ENCODE data around the gene KNDC1. TPM values are rescaled to one million over a fixed set of nuclear protein-coding genes. Genes with fewer than 3 reads are reported as not detected.

KNDC1 gene
- total and polyA plus RNA-seq, 2 donors (not counting 3 experiments of a cell fraction or from before 2014, with no cell fraction given): not detected

- ChIA-PET CTCF (no interaction called here), POLR2A (no interaction called here)
- Histone ChIP-seq H3K4me2 (ENCODE audit: insufficient read depth, low read length) (no peak overlapping the region), H3K27ac (ENCODE audit: insufficient read depth, low read depth, low read length) (no peak overlapping the region), H3K4me3 (replicated peaks in 1 of 3; ENCODE audit: insufficient read depth in 1 of 3, low read depth in 1 of 3, low read length in 3 of 3) (no peak overlapping the region), H3K9me1 (replicated peaks; ENCODE audit: control insufficient read depth, extremely low read depth, insufficient read depth, low read length) (no peaks in the 10 kb centered on the region), H4K20me1 (replicated peaks; ENCODE audit: control insufficient read depth, extremely low read depth, insufficient read depth, low read length) (no peaks in the 10 kb centered on the region), H3K27me3 (ENCODE audit: control insufficient read depth in 2 of 2, insufficient read depth in 2 of 2, low read length in 2 of 2) (peaks cover 3 to 7% of the 10 kb centered on the region in 2 experiments), H3K9ac (replicated peaks; ENCODE audit: extremely low read depth, insufficient read depth, low read length) (no peak overlapping the region), H3K79me2 (ENCODE audit: control insufficient read depth, insufficient read depth, low read length) (no peaks in the 10 kb centered on the region), H3K36me3 (ENCODE audit: control insufficient read depth in 2 of 2, extremely low read depth in 1 of 2, insufficient read depth in 2 of 2, low read length in 2 of 2) (no peaks in the 10 kb centered on the region), H3K9me3 (replicated peaks; ENCODE audit: control insufficient read depth, insufficient read depth, low read length) (no peaks in the 10 kb centered on the region), H2AFZ (ENCODE audit: low read depth, low read length) (no peak overlapping the region), H3K4me1 (ENCODE audit: control insufficient read depth, extremely low read depth, insufficient read depth, low read length) (no peaks in the 10 kb centered on the region)
- dilution Hi-C loops (cut with MboI; ENCODE audit: extremely low pct_ligation_motif_present, low sequenced_read_pairs): no loop called here
- DNase-seq (ENCODE audit: low read depth, low spot score): no peak
- TF ChIP-seq EZH2 (IDR thresholded peaks at IDR 0.05; ENCODE audit: borderline replicate concordance, low read depth, low read length, severe bottlenecking): no peak
- no peak for TF ChIP-seq POLR2A (IDR thresholded peaks at IDR 0.05; ENCODE audit: low read depth, low read length)
- no peak for TF ChIP-seq GATA2 (IDR thresholded peaks at IDR 0.05; ENCODE audit: insufficient read depth, insufficient read length, low read depth, low read length)
- TF ChIP-seq CTCF (IDR thresholded peaks at IDR 0.05; ENCODE audit: extremely low read depth in 1 of 2, insufficient read depth in 1 of 2, low read depth in 1 of 2, low read length in 2 of 2): no peak
- TF ChIP-seq MAX (IDR thresholded peaks at IDR 0.05; ENCODE audit: insufficient read depth, insufficient read length): no peak
- no peak for TF ChIP-seq POLR2AphosphoS5 (IDR thresholded peaks at IDR 0.05; ENCODE audit: insufficient read depth, low read depth, low read length)
- TF ChIP-seq FOS (IDR thresholded peaks at IDR 0.05; ENCODE audit: borderline replicate concordance, insufficient read depth, low read length): no peak
- TF ChIP-seq JUN (IDR thresholded peaks at IDR 0.05; ENCODE audit: borderline replicate concordance, insufficient read depth, insufficient read length, low read depth): no peak
- no peak for TF ChIP-seq MYC (IDR thresholded peaks at IDR 0.05; ENCODE audit: low read depth, low read length)
- no TSS peak for BruUV-seq (replicated peaks)
- intact Hi-C loops (cut with micrococcal nuclease): no loop called here
- no peak for FAIRE-seq
Observed at GRCh38 chr10:133165556-133166503, 5.8 kb downstream of the KNDC1 start.
